Hippocampal formation (tissue), 2 donors: ENCODE results near the gene ITGA2B.
"Not testable (repeated sequence)": the region's sequence is repeated elsewhere in the genome, so short reads cannot be mapped to it uniquely, and the experiment has no call there.

Experiments
- DNase-seq, 2 donors: peaks; one replicate each; lab custom pipeline; 2025; lab: John Stamatoyannopoulos, UW

The ITGA2B gene

DNA sequence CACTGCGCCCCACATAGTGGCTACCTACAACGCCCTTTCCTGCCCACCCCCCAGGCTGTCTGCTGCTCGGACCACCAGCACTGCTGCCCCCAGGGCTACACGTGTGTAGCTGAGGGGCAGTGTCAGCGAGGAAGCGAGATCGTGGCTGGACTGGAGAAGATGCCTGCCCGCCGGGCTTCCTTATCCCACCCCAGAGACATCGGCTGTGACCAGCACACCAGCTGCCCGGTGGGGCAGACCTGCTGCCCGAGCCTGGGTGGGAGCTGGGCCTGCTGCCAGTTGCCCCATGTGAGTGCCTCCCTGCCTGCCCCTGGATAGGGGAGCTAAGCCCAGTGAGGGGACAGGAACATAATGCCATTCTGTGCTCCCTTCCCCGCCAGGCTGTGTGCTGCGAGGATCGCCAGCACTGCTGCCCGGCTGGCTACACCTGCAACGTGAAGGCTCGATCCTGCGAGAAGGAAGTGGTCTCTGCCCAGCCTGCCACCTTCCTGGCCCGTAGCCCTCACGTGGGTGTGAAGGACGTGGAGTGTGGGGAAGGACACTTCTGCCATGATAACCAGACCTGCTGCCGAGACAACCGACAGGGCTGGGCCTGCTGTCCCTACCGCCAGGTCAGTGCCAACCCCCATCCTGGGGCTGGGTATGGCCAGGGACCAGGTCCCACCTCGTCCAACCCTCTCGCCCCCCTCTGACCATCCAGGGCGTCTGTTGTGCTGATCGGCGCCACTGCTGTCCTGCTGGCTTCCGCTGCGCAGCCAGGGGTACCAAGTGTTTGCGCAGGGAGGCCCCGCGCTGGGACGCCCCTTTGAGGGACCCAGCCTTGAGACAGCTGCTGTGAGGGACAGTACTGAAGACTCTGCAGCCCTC, 37.3 kb downstream of the ITGA2B start:
- no peak for DNase-seq

DNA sequence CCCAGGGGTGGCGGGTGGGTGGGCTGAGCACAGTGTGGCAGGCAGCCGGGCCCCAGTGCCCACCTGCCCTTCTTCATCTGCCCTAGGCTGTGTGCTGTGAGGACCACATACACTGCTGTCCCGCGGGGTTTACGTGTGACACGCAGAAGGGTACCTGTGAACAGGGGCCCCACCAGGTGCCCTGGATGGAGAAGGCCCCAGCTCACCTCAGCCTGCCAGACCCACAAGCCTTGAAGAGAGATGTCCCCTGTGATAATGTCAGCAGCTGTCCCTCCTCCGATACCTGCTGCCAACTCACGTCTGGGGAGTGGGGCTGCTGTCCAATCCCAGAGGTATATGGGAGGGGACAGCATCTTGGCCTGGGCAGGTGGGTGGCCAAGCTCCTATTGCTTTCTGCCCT, 38.0 kb downstream of the ITGA2B start:
- no peak for DNase-seq

DNA sequence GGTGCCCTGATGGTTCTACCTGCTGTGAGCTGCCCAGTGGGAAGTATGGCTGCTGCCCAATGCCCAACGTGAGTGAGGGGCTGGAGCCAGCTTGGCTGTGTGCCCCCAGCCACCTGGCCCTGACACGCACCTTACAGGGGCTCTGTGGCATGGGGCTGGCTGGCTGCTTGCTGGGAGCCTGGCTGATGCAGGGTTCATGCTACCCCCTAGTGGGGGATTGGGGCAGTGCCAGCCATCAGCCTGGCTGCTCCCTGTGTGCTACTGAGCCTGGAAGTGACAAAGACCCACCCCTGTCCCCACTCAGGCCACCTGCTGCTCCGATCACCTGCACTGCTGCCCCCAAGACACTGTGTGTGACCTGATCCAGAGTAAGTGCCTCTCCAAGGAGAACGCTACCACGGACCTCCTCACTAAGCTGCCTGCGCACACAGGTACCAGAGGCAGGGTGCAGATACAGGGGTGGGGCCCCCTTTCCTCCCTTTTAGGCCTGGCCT, 38.7 kb downstream of the ITGA2B start:
- peak; percentile 9 to 44 for DNase-seq

DNA sequence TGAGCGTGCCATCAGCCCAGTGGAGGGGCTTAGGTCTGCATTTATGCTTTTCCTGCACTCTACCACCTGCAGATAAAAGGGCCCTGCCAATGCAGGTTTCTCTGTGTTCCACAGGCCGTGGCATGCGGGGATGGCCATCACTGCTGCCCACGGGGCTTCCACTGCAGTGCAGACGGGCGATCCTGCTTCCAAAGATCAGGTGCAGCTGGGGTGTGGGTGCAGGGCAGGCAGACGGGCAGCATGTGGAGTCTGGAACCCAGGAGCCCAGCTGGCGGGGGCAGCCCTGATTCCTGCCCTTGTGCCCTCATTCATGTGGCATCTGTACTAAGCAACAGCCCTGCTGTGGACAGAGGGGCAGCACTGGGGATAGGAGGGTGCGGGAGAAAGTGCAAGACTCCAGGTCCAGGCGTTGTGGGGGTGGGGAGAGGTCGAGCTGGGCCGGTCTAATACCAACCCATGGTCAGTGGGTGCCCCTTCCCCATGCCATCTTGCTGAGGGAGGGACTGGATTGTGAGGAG, 39.8 kb downstream of the ITGA2B start:
- no peak for DNase-seq

DNA sequence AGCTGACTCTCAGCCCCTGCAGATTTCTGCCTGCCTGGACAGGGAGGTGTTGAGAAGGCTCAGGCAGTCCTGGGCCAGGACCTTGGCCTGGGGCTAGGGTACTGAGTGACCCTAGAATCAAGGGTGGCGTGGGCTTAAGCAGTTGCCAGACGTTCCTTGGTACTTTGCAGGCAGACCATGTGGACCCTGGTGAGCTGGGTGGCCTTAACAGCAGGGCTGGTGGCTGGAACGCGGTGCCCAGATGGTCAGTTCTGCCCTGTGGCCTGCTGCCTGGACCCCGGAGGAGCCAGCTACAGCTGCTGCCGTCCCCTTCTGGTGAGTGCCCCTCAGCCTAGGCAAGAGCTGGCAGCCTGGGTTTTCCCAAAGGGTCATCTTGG, 40.5 kb downstream of the ITGA2B start:
- DNase-seq, result no peak

DNA sequence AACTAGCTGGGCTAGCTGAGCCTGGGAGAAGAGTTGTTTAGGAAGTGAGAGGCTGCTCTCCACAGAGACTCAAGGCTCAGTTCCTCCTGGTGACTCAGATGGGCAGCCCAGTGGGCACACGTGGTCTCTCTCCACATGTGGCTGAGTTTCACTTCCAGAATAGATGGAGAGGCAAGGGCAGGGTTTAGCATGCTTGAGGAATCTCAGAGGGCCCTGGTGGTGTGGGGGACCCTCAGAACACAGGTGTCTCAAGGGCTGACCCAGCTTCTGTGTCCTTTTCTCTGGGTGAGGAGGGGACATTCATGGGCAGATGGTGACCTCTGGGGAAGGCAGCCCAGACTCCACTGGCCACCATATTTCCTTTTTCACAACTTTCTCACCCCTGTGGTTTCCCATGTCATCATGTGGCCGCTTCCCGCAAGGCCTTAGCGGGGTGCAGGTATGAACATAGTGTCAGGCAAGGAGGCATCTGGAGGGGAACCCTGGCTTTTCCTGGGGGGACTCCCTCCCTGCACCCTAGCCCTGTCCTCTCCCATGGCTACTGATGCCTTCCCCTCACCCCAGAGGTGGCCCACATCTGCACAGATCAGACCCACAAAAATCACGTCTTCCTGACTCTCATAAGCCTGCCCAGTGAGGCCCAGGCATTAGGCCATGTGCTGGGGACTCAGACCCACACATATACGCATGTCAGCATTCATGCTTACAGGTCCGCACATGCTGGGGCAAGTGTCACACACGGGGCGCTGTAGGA, 41.0 kb downstream of the ITGA2B start:
- peak; percentile 10 to 46 for DNase-seq

DNA sequence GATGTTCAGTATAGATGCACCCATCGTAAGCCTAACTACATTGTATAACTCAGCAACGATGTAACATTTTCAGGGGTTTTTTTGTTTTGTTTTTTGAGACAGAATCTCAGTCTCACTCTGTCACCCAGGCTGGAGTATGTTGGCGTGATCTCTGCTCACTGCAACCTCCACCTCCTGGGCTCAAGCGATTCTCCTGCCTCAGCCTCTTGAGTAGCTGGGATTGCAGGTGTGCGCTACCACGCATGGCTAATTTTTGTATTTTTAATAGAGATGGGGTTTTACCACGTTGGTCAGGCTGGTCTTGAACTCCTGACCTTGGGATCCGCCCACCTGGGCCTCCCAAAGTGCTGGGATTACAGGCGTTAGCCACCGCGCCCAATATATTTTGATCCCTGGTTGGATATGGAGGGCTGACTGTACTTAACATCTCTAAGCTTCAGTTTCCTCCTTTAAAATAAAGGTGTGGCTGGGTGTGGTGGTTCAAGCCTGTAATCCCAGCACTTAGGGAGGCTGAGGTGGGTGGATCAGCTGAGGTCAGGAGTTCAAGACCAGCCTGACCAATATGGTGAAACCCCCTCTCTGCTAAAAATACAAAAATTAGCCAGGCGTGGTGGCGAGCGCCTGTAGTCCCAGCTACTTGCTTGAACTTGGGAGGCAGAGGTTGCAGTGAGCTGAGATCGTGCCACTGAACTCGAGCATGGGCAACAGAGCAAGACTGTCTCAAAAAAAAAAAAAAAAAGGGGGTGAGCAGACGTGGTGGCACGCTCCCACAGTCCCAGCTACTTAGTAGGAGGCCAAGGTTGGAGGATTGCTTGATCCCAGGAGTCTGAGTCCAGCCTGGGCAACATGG, 42.0 kb downstream of the ITGA2B start:
- DNase-seq, result not testable (repeated sequence)

DNA sequence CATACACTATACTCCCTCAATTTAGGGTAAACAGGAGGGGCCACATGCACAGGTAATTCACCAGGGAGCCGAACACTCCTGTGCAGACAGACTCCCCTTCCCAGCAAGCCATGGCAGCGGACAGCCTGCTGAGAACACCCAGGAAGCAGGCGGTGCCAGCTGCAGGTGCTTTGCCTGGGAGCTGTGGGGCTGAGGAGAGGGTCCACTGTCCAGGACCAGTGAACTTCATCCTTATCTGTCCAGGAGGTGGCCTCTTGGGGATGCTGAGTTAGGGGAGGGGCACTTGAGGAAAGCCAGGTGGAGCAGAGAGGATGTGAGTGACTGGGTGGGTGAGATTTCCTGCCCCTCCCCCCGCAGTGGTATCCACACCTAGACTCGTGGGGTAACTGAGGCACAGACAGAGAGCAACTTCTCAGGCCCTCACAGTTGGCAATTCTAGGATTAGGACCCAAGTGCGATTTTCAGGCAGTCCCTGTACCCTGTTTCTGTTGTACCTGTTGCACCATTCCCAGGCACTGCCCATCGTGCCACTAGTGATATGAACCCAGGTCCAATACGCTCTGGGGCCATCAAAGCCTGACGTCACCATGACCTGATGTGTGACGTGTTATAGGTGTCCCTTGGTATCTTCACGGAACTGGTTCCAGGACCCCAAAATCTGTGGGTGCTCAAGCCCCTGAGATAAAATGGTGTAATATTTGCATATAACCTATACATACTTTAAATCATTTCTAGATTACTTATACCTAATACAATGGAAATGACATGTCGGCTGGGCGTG, 43.2 kb downstream of the ITGA2B start:
- DNase-seq, result no peak

DNA sequence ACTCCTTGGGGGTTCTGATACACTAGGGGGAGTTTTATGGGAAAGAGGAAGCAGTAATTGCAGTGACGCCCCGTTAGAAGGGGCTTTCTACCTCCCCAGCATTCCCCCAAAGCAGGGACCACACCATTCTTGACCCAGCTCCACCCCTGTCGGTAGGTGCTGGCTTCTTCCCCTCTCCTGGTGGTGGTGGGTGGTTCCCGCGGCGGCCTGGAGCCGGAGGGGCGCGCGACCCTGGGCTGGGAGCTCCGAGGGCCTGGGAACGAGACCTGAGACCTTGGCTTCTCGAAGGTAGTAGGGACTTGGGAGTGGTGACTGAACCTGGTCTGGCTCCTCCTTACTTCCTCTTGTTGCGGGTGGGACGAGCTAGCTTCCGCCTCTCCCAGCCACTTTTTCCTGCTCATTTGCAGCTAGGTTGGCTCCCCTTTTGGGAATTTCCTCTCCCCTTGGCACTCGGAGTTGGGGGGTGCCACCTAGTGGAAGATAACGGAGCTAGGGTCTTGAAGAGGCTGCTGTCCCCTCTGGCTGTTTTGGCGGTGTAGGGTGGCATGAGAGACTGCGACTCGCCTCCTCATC, 43.9 kb downstream of the ITGA2B start:
- peak; percentile 48 to 64 for DNase-seq

DNA sequence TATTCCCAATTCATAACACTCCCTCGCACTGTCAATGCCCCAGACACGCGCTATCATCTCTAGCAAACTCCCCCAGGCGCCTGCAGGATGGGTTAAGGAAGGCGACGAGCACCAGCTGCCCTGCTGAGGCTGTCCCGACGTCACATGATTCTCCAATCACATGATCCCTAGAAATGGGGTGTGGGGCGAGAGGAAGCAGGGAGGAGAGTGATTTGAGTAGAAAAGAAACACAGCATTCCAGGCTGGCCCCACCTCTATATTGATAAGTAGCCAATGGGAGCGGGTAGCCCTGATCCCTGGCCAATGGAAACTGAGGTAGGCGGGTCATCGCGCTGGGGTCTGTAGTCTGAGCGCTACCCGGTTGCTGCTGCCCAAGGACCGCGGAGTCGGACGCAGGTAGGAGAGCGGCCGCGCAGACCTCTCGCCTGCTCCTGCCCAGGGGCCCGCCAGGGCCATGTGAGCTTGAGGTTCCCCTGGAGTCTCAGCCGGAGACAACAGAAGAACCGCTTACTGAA, 44.5 kb downstream of the ITGA2B start, which contains the start of gene GRN:
TSS of gene GRN (plus strand) at position 364 of the 515 bp plus-strand sequence. CDS start 3,863 bp downstream, outside the sequence.
- DNase-seq, result peak; percentile 96 to 99

DNA sequence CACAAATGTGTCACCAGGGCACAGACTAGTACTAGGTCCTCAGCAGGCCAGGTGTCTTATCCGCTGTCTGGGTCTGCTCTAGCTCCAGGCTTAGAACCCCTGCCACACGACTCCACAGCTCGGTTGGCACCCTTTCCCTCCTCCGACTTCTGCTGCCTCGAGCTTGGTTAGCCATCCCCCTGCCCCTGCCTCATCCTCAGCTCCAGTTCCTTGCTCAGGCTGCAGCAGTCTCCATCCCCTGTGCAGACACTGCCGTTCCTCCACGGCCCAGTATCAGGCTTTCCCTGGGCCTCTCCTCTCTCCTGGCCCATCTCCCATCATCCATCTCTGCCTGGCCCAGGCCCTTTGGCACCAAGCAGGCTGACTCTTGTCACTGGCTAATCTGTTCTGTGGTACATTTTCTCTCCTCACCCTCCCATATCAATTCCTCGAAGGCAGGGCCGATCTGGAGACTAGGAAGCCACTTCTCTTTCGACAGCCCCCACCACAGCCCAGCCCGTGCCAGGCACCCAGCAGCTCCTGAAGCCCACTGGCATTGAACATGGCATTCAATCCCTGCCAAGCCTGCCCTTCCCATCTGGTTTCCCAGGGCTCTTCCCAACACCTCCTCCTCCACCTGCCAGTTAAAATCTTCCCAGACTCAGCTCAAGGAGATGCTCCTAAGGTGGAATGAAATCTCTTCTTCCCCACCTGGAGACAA, 45.8 kb downstream of the ITGA2B start:
- no peak for DNase-seq

DNA sequence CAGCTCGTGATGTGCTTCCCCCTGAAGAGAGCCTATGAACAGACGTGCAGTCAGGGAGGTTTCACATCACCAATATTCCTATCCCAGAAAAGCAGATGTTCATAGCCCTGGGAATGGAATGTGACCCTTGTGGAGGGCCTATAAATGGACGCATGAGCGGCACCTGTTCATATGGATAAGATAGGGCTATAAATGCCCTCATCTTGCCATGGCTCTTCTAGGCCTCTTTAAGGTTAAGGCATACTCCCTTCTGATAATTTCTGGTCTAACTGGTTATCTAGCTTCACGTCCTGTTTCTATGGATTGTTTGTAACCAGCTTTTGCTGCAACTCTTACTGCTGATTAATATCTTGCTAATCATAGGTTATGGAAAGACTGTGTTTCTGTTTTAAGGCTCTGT, 48.9 kb downstream of the ITGA2B start:
- DNase-seq, result not testable (repeated sequence)

DNA sequence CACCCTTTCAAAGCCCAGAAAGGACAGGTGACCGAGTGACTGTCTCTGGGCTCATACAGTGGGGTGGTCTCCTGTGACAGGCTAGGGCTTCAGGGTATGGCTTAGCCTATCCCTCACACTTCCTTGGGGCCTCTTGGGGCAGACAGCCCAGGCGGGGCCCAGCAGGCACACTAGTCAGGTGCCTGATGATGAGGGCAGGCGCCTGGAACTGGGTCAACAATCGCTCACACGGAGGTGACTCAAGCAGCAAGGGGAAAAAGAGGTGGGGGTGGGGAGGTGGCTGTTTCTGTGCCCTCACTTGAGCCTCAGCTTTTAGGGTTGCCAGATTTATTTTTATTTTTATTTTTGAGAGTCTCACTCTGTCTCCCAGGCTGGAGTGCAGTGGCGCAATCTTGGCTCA, 50.7 kb downstream of the ITGA2B start:
- DNase-seq, result no peak

DNA sequence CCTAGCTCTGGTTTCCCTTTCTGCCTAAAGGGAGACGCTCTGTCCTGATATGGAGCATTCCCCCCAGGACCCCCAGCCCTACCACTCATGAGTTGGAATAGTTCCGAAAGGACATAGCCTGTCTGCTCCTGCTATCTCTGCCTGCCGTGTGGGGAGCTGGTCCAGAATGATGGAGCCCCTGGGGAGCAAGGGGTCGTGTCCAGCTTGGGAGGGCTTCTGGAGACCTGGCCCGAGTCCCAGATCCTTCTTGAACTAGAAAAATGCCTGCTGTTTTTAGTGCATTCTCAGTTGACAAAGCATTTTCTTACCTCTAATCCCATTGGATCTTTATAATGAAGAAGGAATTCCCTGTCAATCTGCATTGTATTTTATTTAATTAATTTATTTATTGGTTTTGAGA, 53.5 kb downstream of the ITGA2B start:
- DNase-seq, result no peak

DNA sequence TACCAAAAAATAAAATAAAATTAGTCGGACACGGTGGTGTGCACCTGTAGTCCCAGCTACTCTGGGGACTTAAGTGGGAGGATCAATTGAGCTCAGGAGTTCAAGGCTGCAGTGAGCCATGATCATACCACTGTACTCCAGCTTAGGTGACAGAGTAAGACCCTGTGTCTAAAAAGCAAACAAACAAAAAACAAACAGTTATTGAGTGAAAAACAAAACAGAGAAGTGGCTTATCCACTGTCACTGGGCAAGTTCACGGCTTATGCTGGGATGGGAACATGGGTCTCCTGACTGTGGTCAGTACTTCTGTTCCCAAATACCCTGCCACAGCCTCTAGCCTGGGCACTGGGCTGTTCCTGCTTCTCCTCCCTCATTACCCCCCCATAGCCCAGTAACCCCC, 53.9 kb downstream of the ITGA2B start:
- DNase-seq, result no peak

DNA sequence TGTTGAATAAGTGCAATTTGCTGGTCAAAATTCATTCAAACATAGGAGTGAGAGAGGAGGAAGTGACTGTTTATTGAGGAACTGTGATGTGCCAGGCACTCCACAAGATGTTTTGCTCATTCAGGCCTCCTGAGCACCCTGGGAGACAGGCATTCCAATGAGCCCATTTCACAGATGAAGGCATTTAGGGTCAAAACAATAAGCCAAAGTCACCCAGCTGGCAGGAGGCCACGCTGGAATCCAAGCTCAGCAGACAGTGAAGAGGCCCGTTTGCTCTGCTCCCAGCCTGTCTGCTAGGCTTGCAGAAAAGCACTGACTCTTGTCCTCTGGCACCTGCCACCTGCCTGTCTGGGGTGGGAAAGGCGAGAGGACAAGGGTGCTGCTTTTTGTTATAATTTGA, 54.7 kb downstream of the ITGA2B start:
- DNase-seq, result no peak

DNA sequence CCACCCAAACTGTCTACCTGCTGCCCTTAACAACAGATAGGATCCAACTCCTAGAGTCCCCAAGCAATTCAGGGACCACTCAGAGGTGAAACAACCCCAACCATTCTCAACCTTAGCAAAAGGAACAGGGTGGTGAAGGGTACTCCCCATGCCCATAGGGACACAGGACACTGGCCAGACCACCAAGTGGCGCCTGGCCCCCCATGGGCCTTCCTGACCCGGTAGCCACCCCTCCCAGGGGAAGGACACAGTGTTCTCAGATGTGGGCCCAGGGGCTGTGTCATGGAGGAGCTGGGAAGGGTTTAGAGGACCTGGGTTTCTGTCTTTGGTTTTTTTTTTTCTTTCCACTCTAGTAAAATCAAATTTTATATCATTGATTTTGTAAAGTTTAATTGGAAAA, 55.1 kb downstream of the ITGA2B start:
- DNase-seq, result no peak

DNA sequence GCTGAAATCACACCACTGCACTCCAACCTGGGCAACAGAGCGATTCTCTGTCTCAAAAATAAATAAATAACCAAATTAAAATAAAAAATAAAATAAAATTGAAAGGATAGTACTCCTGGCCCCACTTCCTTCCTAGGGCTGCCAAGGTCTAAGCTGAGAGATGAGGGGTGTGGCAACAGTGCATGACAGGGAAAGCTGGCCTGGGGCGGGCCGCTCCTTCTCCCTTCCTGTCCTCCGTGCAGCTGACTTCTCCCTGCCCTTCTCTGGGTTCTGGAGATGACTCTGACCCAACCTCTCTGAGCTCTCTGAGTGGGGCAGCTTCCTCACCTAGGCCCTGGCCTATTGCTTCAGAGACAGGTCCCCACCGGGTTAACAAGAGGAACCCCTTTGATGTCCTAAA, 56.1 kb downstream of the ITGA2B start:
- no peak for DNase-seq

DNA sequence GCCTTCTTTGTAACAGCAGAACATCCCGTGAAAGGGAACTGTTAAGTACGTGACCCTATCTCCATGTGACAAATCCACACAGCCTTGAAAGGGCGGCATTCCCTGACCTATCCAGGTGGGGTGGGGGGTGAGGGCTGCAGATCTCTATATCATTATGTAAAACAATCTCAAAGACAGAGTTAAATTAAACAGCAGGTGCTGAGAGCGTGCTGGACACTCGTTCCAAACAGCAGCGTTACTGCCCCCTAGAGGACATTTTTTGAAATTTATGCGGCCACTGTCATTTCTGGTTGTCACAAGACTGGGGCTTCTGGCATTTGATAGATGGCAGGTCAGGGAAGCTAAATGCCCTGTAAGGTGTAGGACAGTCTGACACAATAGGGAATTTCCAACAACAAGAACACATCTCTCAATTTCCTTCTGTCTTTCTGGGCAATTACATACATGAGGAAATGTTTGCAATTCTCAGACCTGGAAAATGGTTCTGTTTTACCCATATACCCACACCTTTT, 58.1 kb downstream of the ITGA2B start:
- DNase-seq, result peak; percentile 43 to 55

DNA sequence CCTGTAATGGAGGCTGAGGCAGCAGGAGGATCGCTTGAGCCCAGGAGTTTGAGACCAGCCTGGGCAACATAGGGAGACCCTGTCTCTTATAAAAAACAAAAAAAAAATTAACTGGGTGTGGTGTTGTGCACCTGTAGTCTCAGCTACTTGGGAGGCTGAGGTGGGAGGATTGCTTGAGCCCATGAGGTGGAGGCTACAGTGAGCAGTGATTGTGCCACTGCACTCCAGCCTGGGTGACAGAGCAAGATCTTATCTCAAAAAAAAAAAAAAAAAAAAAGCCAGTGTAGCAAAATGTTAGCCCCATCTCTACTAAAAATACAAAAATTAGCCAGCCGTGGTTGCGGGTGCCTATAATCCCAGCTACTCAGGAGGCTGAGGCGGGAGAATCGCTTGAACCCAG, 59.2 kb downstream of the ITGA2B start:
- DNase-seq, result not testable (repeated sequence)
